NCI-H2107 treated with DMSO at 0.1 percent for 48 hours (cell line): ENCODE measurements around the gene NPHS1.
A peak's percentile ranks its signal among the peaks of the same experiment; 100 is the strongest.
"Not testable (repeated sequence)": the region's sequence is repeated elsewhere in the genome, so short reads cannot be mapped to it uniquely, and the experiment has no call there.

Experiments used
- DNase-seq: peaks from one replicate; lab custom pipeline; 2025; ENCODE audit not compliant: unreplicated experiment; lab: John Stamatoyannopoulos, UW

NPHS1 gene

DNA sequence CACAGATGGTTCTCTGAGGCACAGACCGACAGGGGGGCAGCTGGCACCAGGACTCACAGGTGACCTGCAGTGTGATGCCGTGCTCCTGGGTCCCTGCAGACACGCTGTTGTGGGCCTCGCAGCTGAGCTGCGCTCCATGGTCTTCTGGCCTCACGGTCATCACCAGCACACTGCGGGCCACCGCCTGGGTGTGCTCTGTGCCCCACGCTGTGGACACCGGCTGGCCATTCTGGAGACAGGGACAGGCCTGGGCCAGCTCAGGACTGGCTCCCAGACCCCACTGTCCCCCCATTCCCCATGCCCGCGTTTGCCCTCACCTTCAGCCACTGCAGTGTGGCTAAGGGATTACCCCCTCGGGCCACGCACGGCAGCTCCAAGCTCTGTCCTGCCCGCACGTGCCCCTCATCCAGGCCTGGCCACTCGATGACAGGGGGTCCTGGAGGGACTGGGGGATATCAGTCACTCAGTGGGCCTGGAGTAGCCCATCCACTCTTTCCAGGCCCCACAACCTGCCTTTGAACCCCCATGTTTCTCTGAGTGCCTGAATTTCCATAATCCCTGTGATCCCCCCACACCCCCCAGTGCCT lies 3.3 kb downstream of the NPHS1 start:
- no peak for DNase-seq

DNA sequence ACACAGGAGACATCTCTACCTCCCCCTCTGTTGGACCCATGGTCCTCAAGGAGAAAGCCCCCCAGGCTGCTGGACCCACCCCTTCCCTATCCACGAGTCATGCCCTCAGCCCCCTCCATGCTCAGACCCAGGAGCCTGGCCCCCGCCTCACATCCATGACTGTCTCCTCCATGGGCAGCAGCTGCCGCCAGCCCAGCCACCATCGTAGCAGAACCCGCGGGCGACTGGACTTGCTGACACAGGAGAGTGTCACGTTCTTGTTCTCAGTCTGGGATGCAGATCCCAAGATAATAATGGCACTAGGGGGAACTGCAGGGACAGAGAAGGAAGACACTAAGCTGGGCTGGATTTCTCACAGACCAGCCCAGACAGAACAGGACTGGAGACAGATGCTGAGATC lies 3.8 kb downstream of the NPHS1 start:
- no peak for DNase-seq

DNA sequence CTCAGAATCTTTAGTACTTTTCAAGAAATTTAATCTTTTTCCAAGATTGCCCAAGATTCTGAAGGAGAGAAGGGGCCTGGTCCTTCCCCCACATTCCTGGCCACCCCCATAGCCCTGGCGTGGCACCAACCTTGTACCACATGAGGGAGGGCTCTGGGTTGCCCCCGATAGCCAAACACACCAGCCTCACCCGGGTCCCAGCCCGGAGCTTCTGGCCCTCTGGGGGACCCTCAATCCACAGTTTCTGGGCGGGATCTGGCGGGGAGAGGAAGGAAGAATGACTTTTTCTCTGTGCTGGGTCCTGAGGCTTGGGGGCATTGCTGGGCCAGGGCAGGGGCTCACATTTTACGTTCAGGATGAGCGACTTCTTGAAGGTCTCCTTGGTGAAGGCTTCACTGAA lies 4.4 kb downstream of the NPHS1 start:
- DNase-seq: no peak

DNA sequence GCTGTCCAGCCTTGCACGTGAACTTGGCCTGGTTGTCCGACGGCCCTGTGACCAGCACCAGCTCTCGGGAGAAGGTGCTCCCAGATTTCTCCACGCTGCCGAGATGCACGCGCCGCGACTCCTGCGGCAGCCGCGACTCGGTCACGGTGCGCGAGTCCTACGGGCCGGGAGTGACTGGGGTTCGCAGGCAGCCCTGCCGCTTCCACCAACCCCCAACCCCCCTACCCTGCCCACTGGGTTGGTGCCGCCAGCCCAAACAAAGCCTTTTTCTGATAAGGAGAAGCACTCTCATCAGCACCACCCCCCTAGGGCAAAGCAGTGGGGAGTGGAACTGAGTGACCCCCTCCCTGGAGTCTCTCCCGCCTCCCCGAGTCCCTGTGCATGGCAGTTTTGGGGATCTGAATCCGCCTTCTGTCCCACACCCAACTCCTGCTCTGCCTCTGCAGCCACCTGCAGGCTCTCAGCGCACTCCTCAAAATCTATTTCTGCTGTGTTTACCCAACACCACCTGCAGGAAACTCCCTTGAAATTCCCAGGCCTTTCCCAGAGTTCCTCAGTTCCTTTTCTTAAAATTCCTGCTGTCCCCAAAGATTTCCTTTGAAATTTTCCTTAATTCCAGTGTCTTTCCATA lies 6.2 kb downstream of the NPHS1 start:
- DNase-seq: peak; percentile 24

DNA sequence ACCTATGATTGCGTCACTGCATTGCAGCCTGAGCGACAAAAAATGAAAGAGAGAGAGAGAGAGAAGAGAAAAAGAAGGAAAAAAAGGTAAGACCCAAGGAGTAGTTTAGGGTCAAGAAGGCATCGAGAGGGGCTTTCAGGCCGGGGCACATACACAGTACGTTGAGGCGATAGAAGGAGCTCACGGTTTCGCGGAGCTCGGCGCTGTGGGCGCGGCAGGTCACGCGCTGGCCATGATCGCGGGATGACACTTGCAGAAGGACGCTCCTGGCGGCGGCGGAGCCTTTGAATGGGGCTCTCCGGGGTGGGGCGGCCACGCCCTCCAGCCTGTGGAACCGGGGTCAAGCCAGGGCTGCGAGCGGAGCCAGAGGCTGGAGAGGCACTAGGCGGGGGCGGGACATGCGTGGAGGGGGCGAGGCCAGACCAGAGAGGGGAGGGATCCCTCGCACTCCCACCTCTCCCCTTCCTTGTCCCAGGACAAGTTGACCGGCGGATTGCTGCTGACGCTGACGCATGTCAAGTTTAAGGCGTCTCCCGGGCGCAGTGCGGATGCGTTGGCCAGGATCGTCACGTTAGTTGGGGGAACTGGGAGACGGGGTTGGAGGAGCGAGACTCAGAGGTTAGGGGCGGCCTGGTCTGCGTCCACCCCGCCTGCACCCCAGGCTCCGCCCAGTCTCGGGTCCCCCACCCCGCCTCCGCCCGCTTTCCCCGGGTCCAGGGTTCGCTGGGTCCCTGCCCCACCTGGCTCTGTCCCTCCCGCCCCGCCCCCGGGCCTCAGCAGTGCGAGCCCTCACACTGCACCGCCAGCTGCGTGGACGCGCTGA lies 6.9 kb downstream of the NPHS1 start:
- DNase-seq: no peak

DNA sequence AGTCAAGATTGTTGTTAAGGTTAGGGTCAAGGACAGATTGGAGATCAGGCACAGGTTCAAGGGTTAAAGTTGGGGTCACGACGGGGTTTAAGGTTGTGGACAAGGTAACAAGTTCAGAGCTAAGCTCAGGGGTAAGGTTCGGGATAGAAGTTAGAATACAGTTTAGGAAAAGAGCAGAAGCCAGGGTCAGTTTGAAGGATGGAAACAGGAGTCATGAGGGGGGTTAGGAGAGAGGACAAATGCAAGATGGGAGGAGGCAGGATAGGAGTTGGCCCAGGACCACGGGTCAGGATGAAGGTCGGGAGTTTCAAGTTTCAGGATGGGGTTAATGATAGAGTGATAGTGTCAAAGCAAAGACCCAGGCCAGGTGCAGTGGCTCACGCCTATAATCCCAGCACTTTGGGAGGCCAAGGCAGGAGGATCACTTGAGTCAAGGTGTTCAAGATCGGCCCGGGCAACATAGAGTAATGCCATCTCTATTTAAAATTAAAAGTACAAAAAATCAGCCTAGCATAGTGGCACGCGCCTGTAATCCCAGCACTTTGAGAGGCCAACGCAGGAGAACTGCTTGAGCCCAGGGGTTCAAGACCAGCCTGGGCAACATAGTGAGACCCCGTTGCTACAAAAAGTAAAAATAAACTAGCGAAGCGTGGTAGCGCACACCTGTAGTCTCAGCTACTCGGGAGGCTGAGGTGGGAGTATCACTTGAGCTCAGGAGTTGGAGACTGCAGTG lies 7.7 kb downstream of the NPHS1 start:
- DNase-seq: no peak

DNA sequence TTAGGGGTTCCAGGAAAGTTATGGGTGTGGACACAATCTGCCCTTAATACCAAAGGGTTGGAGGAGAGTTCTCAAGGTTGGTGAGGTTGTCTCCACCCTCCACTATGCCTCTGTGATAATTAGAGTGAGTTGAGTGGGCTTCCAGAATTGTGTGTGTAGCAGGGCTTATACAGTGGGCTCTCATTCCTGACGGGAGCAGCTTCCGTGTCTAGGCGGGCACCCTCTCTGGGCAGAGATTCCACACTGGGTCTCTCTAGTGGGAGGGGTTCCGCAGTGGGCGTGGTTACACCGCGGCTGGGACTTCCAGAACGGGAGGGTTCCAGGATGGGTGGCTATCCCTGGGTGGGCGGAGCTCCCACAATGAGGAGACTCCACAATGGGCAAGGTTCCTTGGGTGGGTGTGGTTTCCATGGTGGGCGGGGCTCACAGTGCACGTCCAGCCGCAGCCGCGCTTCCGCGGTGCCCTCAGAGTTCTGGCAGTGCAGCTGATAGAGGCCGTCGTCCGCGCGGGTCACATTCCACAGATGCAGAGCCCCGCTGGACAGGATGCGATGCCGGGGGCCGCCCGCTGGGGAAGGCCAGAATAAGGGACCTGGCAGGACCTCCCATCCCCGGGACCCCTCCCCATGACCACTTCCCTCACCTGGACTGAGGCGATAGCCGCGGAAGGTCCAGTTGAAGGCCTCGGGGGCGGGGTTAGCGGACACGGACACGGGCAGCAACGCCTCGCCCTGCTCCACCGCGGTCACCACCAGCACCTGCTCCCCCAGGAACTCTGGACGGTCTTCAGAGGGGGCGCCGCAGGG lies 8.4 kb downstream of the NPHS1 start:
- no peak for DNase-seq

DNA sequence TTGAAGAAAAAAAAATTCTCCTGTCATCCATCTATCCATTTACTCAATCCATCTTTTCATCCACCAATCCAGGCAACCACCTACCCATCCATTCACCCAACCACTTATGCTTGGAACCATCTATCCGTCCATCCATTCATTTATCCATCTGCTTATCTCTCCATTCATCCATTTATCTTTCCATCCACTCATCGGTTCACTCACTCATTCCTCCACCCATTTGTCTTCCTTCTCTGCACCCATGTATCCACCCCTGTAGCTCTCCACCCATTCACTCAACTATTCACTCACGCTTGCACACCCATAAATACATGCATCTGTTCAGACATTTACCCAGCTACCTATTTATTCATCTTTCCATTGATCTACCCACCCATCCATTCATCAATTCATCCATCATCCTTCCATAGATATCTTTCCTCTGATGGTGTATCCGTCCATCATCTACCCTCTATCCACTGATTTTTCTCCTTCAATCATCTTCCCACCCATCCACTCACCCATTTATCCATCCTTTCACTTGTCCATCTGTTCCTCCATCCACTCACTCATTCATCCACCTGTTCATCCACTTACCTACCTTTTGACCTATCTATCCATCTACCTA lies 9.5 kb downstream of the NPHS1 start:
- no peak for DNase-seq

DNA sequence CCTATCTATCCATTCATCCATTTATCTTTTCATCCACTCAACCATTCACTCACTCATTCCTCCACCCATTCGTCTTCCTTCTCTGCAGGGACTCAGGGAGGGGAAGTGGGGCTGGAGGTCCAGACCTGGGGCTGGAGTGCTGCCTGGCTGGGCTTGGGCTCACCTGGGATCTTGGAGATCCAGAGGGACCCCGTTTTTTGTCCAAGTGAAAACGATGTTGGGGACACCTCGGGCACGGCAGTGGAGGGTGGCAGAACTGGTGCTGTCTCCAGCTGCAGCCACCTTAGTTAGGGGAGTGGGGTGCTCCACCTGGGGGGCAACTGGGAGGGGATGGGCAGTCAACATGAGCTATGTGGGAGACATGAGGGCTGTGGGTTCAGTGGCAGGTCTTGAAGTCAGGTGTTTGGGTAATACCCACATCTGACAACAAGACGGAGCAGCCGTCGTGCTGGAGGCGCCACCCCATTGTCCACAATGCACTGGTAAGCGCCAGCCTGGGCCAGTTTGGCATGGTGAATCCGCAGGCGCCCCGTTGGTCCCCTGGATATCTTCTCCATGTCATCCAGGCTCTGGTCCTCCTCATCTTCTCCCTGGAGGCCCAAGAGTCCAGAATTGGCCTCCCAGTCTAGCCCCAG lies 10.2 kb downstream of the NPHS1 start:
- no peak for DNase-seq

DNA sequence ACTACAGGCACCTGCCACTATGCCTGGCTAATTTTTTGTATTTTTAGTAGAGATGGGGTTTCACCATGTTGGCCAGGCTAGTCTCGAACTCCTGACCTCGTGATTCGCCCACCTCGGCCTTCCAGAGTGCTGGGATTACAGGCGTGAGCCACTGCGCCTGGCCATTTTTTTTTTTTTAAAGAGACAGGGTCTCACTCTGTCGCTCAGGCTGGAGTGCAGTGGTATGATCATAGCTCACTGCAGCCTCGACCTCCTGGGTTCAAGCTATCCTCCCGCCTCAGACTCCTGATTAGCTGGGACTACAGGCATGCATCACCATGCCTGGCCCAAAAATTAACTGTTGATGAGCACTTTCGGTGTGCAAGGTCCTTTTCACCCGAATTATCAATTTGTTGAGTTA lies 16.2 kb downstream of the NPHS1 start:
- not testable (repeated sequence) for DNase-seq

DNA sequence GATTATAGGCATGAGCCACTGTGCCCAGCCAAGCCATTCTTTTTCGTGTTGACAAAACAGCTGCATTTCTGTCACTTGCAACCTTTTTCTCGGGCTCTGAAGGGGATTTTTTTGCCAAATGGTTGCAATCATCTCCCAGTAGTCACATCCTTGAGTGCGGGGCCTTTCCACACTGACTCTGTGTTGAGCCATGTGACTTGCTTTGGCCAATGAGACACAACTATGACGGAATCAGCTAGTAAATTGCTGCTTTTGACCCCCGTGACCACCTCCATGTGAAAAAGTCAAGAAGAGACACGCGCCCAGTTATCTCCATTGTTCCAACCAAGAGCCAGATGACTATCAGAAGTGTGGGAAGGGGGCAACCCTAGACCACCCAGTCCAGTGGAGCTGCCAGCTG lies 18.3 kb downstream of the NPHS1 start:
- no peak for DNase-seq

DNA sequence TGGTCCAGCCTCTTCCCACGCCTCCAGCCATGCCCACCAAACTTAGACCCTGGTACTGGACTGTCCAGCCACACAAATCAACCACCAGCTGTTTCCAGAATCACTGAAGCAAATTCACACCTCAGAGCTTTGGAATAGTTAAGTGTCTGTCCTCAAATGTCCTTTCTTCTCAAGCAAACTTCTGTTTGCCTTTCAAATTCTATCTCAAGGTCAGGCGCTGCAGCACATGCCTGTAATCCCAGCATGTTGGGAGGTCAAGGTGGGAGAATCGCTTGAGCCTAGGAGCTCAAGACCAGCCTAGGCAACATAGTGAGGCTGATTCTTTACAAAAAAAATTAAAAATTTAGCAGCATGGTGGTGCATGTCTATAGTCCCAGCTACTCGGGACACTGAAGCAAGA lies 20.2 kb downstream of the NPHS1 start:
- DNase-seq: no peak

DNA sequence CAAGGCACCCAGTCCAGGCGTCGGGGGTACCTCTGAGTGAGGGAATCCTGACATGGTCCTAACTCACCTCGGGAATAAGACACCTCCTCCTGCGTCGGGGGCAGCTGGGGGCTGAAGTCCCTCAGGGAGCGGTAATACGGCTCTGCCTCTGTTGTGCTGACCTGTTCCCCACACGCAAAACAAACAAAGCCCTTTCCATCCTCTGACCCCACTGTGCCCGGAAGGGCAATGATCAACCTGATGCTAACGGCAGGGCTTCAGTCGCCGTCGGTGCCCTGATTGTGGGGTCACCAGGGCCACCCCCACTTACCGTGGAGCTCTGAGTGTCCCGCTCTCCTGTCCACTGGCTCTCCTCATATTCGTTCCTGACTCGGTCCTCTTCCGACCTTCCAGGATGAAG lies 21.3 kb downstream of the NPHS1 start:
- no peak for DNase-seq

DNA sequence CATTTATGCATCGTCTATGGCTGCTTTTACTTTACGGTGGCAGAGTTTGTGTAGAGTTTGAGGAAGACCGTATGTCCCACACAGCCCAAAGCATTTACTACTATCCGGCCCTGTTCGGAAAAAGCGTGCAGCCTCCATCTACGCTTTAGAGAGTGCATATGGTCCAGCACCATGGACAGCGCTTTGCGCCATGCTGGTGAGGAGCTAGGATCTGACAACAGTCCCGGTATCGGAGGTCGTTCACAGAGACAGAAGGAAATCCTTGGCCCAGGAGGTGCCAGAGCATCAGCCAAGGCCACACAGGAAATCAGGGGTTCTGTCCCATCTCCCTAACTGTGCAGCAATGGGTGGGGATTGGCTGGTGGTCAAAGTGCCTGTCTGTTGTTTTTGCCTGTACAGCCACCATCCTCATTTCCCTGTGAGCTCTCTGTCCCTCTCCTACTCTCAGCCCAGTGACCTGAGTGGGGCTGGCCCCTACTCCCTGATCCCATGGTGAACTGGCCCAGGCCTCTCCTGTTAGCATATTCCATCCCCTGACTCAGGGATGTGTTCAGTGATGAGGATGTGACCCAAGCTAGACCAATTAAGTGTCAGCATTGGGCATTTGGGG lies 23.5 kb downstream of the NPHS1 start:
- DNase-seq: no peak

DNA sequence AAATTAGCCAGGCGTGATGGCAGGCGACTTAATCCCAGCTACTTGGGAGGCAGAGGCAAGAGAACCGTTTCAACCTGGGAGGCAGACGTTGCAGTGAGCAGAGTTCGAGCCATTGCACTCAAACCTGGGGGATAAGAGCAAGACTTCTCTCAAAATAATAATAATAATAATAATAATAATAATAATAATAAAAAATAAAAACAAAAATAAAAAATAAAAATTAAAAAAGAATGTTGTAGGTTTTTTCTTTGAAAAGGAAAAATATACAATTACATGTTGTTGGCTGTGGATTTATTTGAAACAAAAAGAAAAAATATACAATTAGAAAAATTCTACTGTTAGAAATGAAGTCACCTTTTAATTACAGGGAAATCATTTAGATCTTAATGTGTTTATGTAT lies 28.2 kb downstream of the NPHS1 start:
- no peak for DNase-seq

DNA sequence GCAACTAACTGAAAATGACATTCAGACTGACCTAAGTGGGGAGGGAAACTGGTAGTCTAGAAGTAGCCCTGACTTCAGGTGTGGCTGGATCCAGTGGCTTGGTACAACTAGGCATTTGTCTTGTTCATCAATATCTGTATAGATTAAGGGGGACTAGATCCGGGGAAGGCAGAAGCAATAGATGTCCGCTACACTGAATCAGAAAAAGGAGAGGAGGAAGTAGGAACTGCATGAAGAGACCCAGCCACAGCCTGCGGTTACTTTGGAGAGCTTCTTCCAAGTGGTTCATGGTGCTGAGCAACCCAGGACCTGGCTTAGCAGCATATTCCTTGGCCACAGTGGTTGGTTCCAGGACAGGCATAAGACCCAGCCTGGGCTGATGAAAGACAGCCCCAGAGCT lies 29.7 kb downstream of the NPHS1 start:
- DNase-seq: no peak

DNA sequence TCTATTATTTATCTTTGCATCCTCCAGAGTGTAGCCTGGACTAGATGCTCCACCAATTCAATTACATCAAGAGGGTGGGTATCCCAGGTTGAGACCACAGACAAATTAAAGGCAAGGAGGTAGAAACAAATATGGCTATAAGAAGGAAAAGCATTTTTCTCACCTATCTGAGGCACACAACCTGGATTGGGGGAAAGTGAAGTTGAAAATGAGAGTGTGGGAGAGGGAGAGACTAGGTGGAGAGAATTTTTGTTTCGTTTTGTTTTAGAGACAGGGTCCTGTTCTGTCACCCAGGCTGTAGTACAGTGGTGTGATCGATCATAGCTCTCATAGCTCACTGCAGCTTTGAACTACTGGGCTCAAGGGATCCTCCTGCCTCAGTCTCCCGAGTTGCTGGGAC lies 33.9 kb downstream of the NPHS1 start:
- DNase-seq: no peak

DNA sequence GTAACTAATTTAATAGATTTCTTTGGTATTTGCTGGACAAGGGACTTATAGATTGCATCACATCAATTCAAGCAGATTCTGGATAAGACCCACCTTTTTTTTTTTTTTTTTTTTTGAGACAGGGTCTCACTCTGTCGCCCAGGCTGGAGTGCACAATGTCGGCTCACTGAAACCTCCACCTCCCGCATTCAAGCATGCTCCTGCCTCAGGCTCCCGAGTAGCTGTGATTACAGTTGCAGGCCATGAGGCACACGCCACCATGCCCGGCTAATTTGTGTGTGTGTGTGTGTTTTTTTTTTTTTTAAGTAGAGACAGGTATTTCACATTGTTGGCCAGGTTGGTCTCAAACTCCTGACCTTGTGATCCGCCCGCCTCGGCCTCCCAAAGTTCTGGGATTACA lies 35.5 kb downstream of the NPHS1 start:
- no peak for DNase-seq

DNA sequence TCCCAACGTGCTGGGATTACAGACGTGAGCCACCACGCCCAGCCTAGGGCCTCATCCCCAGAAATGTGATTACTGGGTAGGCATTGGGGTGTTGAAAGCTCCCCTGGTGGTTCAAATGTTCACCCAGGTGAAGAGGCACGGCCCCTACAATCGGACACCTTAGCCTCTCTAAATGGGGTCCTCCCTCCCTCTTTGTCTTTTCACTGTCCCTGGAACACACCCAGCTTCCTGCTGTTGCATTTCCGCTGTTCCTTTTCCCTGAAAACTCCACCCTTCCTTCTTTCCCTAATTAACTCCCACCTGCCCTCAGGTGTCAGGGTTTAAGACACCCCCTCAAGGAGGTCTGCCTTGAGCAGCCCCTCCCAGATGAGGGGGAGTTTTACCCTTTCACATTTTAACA lies 36.0 kb downstream of the NPHS1 start:
- DNase-seq: no peak
